Measurements from ENCODE around the gene VSTM2L.

DNA sequence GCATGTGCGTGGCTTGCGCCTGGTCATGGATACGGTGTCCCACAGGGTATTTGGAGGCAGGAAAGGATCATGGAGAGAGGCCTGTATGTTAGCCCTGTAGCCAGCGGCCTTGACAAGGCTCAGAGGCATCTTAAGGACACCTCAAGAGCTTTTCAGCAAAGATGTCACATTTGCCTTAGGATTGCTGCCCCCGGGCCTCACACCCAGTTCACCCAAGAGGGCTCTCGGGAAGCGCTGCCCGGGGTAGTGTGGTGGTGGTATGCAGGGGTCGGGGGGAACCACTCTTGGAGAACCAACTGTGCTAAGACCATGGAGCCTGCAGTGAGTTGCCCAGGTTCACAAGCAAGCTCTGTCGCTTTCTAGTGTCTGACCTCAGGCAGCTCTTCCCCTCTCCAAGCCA lies 36.9 kb upstream of the VSTM2L start:
- no peak for TF ChIP-seq POLR2A (IDR thresholded peaks at IDR 0.05)
- no peak for TF ChIP-seq CTCF (IDR thresholded peaks at IDR 0.05)
- no peak for TF ChIP-seq POLR2AphosphoS5 (IDR thresholded peaks at IDR 0.05)

Data from suprapubic skin (tissue), 4 donors.